Fibroblast of mammary gland (primary cell): Measurements from ENCODE around the gene CHST13.

ENCODE experiments used
- DNase-seq: peaks from one replicate; pipeline ENCODE4 v3.0.0-alpha.2; 2010; ENCODE audit warnings: low read depth
- H3K4me3 ChIP-seq: 2 replicates; pipeline ENCODE4 v1.5.1; 2011; ENCODE audit warnings: low read depth, mild to moderate bottlenecking, low read length, moderate library complexity; ENCODE audit not compliant: control insufficient read depth
- CTCF ChIP-seq: conservative IDR thresholded peaks from 2 replicates; pipeline ENCODE4 v1.5.1; 2011; ENCODE audit warnings: low read depth, low read length, inconsistent platforms; ENCODE audit not compliant: control insufficient read depth, insufficient read depth

Gene CHST13

GRCh38 chr3:126478581-126479310 is 45.2 kb upstream of the CHST13 start:
- DNase-seq = no peak
- no peak for TF ChIP-seq CTCF
- no peak overlapping the region for H3K4me3 ChIP-seq

- DNase-seq = no peak
- no peak overlapping the region for H3K4me3 ChIP-seq
- no peak for TF ChIP-seq CTCF
Measured at GRCh38 chr3:126479642-126480041, 44.3 kb upstream of the CHST13 start.

- no peak for TF ChIP-seq CTCF
- H3K4me3 ChIP-seq = no peak overlapping the region
- DNase-seq = no peak
Measured at GRCh38 chr3:126480206-126480605, 43.7 kb upstream of the CHST13 start.

GRCh38 chr3:126480861-126481260 is 43.1 kb upstream of the CHST13 start:
- H3K4me3 ChIP-seq = no peak overlapping the region
- TF ChIP-seq CTCF = no peak
- DNase-seq = no peak

GRCh38 chr3:126481808-126482502 is 42.0 kb upstream of the CHST13 start:
- no peak overlapping the region for H3K4me3 ChIP-seq
- peak; percentile 50 for DNase-seq
- no peak for TF ChIP-seq CTCF

- TF ChIP-seq CTCF = no peak
- H3K4me3 ChIP-seq = no peak overlapping the region
- DNase-seq = no peak
Measured at GRCh38 chr3:126482503-126483255, 41.3 kb upstream of the CHST13 start.
